DMS114 treated with DMSO at 0.1 percent for 48 hours (cell line): ENCODE data around the gene DROSHA.

Experiments used
- DNase-seq: peaks from one replicate; lab custom pipeline; 2025; ENCODE audit not compliant: unreplicated experiment; lab: John Stamatoyannopoulos, UW

The DROSHA gene

DNA sequence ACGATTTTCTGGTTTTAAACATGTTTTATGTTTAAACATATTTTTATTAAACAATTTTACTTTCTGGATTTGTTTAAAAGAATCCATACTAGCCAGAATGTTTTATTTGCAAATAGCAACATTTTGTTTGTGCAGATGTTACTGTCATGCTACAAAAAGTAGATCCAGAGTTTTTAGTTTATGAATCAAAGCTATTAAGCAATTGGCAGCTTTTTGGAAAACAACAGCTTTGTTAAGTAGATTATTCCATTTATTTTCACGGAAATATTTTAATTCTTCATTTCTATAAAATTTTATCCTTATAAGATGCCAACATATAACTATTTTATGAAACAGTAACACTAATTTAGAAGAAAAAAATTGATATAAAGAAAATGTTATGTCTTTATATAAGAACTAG lies 60.9 kb downstream of the DROSHA start:
- no peak for DNase-seq

GRCh38 chr5:31470608-31471007 lies 61.3 kb downstream of the DROSHA start:
- no peak for DNase-seq

GRCh38 chr5:31469886-31470285 lies 62.0 kb downstream of the DROSHA start:
- DNase-seq, result no peak

DNA sequence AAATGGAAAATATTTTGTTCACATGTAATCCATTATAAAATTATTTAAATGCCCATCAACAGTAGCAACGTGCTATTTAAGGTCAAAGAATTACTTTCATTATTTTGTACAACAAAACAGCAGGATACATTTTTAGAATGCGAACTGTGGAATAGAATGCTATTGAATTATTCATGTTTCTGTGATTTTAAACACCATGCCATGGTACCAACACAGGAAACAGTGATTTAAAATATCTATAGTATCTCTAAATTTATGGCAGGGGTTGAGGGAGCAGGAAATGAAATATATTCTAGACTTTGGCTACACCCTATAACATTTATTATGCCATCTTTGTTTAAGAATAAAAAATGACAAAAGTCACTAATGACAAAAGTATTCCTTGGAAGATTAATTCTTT lies 62.4 kb downstream of the DROSHA start:
- no peak for DNase-seq

DNA sequence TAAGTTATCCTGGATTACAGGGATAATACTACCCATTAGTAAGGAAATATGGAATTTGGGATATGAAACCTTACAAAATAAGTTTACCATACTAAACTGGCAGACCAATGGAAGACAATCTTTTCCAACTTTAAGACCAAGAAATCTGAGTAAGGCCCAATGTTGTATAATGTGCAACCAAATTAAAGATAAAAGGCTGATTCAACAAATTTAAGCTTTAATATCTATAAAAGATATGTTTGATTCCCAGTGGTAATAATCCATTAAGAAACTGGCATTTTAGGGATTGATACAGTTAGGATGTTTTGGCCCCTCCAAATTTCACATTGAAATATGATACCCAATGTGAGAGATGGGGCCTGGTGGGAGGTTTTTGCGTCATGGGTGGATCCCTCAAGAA lies 66.6 kb downstream of the DROSHA start:
- no peak for DNase-seq

- DNase-seq, result no peak
Observed at GRCh38 chr5:31464081-31464480, 67.8 kb downstream of the DROSHA start.

- no peak for DNase-seq
Observed at GRCh38 chr5:31463351-31463750, 68.5 kb downstream of the DROSHA start.

DNA sequence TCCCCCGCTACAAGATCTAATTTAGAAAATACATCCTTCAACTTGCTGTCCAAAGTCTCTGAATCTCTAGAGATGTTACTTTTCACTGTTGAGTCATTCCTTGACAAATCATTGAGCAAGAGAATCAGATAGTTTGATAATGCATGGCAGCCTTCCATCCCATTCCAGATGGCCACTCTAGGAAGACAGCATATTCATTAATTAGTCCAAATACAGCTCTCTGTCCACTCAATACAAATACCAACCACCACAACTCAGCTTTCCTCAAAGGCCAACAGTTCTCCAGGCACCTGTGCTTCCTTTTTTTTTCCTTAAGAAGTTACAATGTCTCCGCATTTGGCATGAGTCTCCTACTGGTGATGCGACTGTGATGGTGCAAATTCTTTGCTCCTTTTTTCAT lies 72.3 kb downstream of the DROSHA start:
- no peak for DNase-seq

DNA sequence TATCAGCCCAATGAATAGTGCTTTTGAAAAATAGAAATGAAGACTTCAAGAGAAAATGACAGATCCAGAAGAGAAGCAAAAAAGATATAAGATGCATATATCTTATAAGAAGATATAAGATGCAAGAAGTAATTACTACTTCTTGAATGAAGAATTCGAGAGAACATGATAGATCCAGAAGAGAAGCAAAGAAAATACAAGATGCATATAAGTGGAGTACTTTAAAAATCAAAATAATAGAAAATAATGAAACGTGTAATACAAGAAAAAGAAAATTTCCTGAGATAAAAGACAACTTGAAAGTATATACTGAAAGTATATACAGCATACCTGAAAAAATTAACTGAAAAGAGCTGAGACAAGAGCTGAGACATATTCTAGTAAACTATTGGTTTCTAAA lies 76.7 kb downstream of the DROSHA start:
- no peak for DNase-seq

DNA sequence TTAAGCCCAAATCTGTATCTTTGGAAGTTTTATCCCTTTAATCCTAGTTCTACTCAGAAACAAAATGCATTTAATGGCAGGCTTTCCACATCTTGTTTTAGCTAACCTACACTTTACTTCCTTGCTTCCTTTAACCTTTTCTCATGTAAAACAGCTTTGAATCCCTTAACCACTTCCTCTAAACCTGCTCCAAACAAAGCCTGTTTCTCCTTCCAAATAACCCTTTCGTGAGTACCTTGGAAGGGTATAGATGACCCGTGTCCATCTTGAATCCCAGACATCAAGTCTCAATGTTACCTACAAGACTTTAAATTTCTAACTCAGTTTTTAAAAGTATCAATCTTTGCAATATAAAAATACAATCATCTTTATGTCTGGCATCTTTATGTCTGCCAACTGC lies 78.4 kb downstream of the DROSHA start:
- DNase-seq, result no peak

DNA sequence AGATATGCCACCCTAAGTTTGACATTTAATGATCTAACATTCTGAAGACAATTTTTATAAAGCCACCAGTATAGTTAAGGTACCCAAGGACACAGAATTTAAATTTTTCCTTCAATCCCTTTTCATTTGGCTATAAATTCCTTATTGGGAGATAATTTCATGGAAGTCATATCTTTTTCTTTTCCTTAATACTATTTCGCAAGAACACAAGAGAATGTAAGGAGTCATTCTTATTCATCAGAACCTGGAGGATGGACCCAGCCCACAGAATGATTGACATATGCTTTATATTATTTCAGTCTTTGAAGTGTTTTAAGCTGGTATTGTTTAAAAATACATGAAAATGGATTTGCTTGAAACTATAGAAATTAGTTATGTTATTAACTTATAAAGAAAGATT lies 79.6 kb downstream of the DROSHA start:
- no peak for DNase-seq

GRCh38 chr5:31449962-31450361 lies 81.9 kb downstream of the DROSHA start:
- DNase-seq, result no peak

DNA sequence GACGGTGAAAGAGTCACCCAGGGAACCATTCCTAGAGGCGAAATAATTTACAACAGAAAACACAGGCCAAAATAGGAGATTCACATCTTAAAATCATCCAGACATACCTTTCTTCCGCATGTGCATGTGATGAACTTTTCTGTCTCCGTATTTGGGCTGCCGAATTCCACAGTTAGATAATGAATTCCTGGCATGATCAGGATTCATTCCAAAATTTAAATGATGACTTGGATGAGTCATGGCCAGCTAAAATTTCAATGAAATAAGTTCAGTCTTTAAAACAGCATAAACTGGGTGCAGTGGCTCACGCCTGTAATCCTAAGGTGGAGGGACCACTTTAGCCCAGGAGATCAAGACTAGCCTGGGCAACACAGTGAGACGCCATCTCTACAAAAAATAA lies 82.7 kb downstream of the DROSHA start:
- DNase-seq, result no peak

- no peak for DNase-seq
Observed at GRCh38 chr5:31445041-31445600, 86.8 kb downstream of the DROSHA start.

- DNase-seq, result no peak
Observed at GRCh38 chr5:31443572-31443971, 88.3 kb downstream of the DROSHA start.

DNA sequence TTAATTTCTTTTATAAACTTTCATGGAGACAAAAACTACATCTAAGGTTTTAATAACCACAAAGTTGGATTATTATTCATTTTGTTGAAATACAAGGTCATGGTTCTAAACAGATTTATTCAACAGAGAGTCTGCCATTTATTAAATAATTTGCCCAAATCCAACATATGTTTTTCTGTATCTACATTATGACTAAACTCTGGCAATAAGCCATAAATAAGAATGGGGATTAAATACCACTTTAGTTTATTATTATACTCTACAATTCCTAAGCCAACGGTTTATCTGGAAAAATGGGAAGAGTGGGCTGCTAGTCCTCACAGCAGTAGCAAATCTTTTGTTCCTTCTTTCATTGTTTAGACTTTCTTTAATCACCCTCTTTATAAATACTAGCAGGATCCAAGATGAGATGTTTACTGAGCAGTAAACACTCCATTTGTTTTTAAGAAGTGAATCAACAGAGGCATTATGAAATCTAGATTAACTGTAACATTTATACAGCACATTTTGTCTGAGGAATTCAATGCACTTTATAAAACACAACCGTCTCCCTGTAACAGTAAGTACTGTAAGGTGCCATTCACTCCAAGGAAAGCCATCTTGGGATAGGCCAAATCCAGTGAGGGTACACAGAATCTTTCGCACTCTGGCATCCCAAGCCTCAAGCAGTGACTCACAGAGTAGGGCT lies 89.7 kb downstream of the DROSHA start:
- DNase-seq, result no peak

DNA sequence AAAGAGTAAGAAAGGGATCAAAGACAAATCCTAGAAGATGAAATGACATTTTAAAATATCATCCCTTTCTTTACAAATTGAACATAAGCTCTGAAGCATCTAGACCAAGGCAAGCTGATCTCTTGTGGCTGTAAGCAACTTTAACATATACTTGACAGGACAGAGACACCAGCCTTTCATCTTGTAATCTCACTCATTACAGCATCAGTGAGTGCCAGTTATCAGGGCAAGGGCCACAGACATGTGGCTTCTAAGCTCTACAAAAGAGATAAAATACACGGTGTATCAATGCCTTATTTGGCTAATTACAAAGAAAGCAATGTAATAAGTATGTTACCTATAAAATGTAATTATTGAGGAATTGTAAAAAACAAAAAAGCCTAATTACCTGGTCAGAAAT lies 95.0 kb downstream of the DROSHA start:
- no peak for DNase-seq

DNA sequence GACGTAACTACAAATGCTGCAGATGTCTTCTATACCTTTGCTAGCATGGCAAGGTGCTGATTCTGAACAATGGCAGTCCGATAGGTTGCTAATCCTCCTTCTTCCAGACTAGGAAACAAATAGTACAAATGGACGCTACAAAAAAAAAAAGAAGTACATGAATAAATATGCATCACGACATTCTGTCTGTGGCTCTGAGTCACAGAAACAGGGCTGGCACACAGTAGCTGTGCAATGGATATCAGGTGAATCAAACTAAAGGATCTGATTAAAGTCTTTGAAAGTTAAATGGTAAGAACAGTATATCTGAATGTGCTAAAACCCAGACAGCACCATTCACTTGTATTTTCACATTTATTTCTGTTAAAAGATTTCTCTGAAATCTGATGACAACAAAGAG lies 96.2 kb downstream of the DROSHA start:
- DNase-seq, result no peak

DNA sequence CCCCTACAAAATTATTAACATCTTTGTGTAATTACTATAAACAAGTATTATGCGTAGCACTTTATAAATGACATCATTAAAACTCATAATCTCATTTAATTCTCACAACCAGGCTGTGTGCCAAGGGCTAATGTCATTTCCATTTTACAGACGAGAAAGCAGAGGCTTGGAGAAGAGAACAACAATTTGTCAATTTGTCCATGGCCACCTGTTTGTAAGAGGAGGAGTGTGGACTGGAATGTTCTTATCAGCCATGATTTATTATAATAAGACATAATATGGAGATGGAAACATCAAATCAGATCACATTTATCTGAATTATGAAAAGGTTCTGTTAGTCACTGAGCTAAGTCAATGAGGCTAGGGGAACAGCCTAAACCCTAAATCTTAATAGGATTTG lies 97.0 kb downstream of the DROSHA start:
- no peak for DNase-seq

DNA sequence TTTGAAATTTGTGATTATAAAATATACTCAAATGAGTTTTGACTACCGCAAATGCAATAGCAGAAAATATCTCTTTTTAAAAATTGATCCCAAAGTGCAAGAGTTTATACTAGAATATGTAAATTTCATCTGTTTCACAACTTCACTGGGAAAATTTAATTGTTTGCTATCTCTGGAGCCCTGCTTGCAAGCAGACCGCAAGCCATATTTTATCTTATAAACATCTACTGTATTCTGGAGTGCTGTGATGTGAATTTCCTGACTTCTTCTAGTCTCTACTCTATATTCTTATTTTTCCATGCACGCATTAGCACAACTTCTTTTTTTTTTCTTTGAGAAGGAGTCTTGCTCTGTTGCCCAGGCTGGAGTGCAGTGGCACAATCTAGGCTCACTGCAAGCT lies 98.7 kb downstream of the DROSHA start:
- no peak for DNase-seq

DNA sequence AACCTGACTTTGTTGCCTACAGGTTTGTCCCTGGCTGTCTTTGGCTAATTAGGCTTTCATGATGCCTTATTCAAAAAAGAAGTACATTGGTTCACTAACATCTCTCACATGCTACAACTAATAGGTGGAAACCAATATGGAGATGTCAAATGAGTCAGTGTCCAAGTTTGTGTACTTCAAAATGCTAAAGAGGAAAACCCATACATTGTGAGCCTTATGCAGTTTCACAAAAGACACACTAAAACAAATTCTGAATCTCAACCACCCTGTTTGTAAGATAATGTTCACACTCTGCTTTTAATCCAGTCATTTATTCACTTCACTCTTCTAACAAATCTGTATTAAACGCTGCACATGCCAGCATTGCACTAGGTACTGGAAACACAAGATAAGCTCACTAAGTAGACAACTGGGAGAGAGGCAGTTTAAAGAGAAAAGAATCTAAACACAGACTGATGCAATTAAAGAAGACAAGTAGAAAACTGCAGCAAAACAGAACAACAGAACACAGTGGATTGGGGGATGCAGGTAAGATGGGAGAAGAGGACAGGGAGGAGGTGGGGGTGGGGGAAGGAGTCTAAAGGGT lies 104.1 kb downstream of the DROSHA start:
- no peak for DNase-seq

- DNase-seq, result no peak
Observed at GRCh38 chr5:31427013-31427723, 104.7 kb downstream of the DROSHA start.
